Adipose tissue (tissue), 3 donors: ENCODE results near the gene TMEM74B. TPM values are rescaled to one million over a fixed set of nuclear protein-coding genes. Genes with fewer than 3 reads are reported as not detected.
"Not testable (repeated sequence)": the region's sequence is repeated elsewhere in the genome, so short reads cannot be mapped to it uniquely, and the experiment has no call there.

Experiments
- H3K27ac ChIP-seq: one replicate; pipeline ENCODE4 v1.5.1; 2013; ENCODE audit warnings: low read depth, low read length
- WGBS, 3 donors: extraction: QIAGEN DNeasy Blood & Tissue Kit; methylation state at CpG; one replicate each; pipeline ENCODE4 v1.1.7; 2013; 5-methylcytosine and 5-hydroxymethylcytosine counted together
- polyA plus RNA-seq, 3 donors: library from polyadenylated mRNA; stranded (reverse); fragments of 200-250 nt; gene quantifications; one replicate each; pipeline ENCODE4 v1.2.3, GENCODE V29; 2013
- donor health status: healthy with polysubstance abuse.
- donor health status: Bipolar disorder and iron deficiency.
- donor health status: healthy.

The TMEM74B gene
- 1 to 10 TPM in 2 of 3 donors, under 1 TPM in 1; 0.63 to 5.1 (median 1.8) TPM for polyA plus RNA-seq

DNA sequence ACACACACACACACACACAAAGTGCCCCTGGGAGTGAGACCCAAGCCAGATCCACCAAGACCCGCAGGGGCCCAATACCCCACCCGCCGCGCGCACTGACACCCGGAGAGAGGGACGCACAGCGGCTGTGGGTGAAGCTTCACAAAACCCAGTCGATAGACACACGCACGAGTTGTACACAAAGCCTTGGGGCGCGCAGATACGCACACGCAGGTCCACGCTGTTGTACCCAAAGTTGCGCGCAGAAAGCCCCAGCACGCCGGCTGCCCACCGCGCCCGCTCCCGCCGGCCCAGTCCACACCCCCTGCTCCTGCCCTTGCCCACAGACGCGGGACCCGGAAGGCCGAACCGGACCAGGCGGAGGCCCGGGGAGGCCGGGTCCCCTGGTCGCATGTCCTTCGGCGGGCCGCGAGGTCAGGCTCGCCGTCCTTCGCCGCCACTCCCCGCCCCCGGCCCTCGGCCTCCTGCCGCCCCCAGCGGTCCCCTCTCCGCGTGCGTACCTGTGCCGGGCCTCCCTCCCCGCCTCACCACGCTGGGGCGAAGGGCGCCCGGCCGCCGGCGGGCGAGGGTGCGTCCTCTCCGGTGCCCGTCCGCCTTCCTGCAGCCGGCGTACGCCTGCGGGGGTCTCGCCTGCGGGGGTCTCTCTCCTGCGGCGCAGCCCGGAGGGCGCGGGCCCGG lies at the start of gene TMEM74B:
Gene TMEM74B (minus strand): TSS at position 344 of the 678 bp plus-strand sequence. CDS start 1,180 bp downstream, outside the sequence.
- no peak within 1 kb of the TSS for H3K27ac ChIP-seq
- WGBS, 3 donors, result 1 to 3% (median 2%) methylated on average over 45 to 75 of the region's 76 CpGs

DNA sequence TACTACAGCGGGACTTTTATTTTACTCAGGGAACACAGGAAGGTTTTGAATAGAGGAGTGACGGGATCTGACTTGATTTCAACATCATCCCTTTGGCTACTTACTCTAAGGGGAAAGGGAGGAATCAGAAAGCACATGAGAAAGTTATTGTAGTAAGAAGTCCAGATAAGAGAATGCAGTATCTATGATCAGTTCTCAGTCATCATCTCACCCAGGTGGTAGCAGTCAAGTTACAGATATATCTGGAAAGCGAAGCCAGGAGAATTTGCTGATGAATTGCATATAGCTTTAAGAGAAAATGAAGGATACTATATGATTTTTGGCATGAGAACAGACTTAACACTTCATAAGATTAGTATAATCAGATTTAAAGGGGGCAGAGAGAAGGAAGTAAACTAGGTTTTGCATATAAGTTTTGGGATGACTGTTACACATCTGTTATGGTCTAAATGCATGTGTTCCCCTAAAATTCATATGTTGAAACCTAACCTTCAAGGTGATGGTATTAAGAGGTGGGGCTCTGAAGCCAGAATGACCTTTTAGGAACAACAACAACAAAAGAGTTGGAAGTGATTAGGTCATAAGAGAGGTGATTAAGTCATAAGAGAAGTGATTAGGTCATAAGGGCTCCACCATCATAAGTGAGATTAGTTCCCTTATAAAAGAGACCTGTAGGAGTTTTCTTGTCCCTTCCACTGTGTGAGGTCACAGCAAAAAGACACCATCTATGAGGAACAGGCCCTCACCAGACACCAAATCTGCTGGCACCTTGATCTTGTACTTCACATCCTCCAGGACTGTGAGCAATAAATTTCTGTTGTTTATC lies 47.7 kb upstream of the TMEM74B start:
- WGBS, 3 donors, result 82 to 89% (median 82%) methylated on average over 3 of the region's 3 CpGs
- no peak overlapping the region for H3K27ac ChIP-seq

DNA sequence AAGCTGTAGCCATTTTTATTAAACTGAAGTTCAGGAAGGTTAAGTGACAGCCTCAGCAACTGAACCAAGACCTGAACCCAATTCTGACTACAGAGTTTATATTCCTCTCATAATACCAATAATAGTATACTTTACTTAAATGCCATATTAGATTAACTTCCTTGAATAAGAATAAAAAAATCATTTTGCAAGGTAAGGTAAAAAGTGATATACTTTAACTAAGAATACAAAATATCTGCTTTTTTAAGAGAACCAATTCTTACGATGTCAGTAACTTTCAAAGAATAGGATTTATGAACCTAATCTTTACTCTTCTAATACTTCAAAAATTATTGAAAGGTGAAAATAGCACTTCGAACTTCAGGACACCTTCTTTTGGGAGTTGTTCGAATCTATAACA lies 44.8 kb upstream of the TMEM74B start:
- 80 to 86% (median 83%) methylated on average over 3 of the region's 3 CpGs for WGBS, 3 donors
- no peak overlapping the region for H3K27ac ChIP-seq

DNA sequence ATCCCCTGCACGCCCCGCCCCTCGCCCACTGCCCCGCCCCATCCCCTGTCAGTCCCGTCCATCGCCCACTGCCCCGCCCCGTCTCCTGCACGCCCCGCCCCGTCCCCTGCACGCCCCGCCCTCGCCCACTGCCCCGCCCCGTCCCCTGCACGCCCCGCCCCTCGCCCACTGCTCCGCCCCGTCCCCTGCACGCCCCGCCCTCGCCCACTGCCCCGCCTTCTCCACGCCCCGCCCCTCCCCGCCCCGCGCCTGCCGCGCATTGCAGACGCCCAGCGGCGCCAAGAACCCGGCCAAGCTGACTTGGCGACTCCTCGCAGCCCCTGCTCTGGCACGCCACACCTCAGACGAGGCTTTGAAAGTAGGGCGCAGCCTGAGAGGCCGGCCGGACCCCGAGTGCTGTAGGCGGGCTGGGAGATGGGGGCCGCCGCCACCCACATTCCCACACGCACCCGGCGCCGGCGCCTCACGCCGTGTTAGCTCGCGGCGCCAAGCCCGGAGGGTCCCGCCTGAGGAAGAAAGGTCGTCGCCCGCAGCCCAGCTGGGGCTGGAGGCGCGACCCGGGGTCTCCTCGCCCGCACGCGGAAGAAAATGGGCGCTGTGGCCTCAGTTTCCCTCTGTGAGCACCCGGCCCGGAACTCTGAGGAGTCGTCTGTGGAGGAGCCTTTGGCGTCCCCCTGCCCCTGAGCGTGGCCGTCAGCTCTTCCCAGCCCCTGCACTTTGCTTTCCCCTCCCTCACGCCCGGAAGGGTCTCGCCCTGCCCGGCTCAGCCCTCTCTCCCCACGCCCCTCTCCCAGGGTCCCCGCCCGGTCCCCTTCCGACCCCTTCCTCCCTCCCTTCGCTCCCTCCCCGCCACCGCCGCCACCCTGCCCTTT lies 41.2 kb upstream of the TMEM74B start, which contains the start of gene RAD21L1:
Gene RAD21L1 (plus strand): TSS at position 262 of the 872 bp plus-strand sequence. CDS start 2,410 bp downstream, outside the sequence.
- no peak within 1 kb of the TSS for H3K27ac ChIP-seq
- WGBS, 3 donors, result 0 to 2% (median 1%) methylated on average over 55 to 88 of the region's 88 CpGs

DNA sequence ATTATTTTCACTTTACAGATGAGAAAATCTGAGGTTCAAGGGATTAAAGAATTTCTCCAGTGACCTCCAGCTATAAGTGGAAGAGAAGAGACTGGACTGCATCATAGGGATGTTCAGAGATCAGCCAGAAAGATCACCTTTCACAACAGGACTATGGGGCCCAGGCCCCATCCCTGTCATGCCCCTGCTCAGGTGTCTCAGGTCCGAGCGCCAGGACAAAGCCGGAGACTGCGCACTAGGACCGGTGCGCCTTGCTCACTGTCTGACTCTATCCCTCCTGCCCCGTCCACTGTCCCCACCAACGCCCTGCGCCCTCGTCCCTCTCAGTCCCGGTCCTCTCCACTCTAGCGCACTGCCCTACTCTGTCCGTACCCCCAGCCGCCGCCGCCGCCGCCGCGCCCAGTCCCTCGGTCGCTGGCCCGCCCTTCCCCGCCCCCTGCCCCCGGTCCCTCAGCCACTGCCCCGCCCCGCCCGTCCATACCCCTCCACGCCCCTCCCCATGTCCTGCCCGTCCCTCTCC lies 40.5 kb upstream of the TMEM74B start:
- 3% methylated on average over 16 to 30 of the region's 30 CpGs for WGBS, 3 donors
- H3K27ac ChIP-seq, result no peak overlapping the region

DNA sequence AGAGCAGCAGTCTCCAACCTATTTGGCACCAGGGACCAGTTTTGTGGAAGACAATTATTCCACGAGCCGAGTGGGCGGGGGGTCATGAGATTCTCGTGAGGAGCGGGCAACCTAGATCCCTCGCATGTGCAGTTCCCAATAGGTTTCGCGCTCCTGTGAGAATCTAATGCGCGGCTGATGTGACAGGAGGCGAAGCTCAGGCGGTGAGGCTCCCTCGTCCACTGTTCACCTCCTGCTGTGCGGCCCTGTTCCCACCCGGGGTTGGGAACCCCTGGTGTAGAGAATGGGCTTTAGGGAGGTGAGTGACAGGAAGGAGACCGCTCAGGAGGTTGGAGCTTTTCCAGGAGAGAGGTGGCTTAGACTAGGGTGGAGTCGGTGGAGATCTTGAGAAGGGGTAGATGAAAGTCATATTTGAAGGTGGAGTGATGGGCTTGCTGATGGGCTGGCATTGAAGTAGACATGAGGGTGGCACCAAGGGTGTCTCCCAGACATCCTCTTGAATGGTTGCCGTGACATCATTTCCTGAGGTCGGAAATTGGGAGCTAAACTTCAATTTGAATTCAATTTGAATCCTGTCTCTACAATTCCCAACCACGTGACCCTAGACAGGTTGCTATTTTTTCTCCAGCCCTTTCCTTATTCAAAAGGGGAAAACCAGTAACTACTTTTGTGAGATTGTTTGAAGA lies 39.6 kb upstream of the TMEM74B start:
- WGBS, 3 donors, result 79 to 81% (median 80%) methylated on average over 20 of the region's 20 CpGs
- H3K27ac ChIP-seq, result no peak overlapping the region

DNA sequence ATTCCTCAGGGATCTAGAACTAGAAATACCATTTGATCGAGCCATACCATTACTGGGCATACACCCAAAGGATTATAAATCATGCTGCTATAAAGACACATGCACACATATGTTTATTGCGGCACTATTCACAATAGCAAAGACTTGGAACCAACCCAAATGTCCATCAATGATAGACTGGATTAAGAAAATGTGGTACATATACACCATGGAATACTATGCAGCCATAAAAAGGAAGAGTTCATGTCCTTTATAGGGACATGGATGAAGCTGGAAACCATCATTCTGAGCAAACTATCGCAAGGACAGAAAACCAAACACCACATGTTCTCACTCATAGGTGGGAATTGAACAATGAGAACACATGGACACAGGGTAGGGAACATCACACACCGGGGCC lies 38.0 kb upstream of the TMEM74B start:
- 82 to 97% (median 92%) methylated on average over 4 of the region's 4 CpGs for WGBS, 3 donors
- H3K27ac ChIP-seq, result not testable (repeated sequence)

DNA sequence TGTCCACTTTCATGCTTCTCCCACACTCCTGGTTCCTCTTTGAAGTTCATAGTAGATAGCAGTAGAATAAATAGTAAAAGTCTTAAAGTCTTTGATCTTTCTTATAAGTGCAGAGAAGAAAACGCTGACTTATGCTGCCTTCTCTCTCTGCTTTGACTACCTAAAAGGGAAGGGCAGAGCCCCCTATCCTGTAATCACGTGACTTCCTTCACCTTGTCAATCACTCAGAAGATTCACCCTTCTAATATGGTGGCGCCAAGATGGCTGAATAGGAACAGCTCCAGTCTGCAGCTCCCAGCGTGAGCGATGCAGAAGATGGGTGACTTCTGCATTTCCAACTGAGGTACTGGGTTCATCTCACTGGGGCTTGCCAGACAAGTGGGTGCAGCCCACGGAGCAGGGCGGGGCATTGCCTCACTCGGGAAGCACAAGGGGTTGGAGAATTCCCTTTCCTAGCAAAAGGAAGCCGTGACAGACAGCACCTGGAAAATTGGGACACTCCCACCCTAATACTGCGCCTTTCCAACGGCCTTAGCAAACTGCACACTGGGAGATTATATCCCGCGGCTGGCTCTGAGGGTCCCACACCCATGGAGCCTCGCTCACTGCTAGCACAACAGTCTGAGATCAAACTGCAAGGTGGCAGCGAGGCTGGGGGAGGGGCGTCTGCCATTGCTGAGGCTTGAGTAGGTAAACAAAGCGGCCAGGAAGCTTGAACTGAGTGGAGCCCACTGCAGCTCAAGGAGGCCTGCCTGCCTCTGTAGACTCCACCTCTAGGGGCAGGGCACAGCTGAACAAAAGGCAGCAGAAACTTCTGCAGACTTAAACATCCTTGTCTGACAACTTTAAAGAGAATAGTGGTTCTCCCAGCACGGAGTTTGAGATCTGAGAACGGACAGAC lies 32.0 kb upstream of the TMEM74B start:
- 63 to 81% (median 78%) methylated on average over 19 of the region's 19 CpGs for WGBS, 3 donors

DNA sequence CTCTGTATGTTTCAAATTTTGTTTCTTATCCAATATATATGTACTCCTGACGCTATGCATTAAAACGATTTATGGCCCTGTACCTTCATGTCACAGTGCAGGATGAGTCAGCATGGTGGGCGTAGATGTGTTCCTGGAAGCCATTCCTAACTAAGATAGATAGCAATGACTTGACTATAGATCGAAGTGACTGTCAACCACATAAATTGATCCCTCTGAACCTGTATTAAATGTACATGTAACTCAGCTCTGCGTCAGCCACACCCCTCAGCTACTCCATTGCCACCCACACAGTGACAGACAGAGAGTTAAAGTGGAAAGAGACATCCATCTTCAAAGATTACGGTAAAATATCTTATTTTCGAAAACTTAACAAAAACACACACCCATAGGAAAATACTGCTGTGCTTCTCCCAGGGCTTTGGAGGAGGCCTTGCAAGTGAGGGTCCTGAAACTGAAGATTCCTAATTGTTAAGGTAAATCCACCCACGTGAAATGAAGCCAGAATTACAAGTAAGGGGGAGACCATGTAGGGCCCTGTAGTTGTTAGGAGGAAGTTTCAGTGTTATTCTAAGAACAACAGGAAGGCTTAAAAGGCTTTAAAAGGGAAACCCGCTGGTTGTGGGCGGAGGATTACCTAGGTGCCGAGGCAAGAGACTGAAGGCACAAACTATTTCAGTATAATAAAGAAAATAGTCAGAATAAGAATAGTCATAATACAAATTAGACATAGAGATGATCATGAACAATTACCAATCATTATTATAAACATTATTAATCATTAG lies 30.8 kb upstream of the TMEM74B start:
- 60 to 67% (median 66%) methylated on average over 11 of the region's 11 CpGs for WGBS, 3 donors
- no peak overlapping the region for H3K27ac ChIP-seq

More for the DNA sequence above, 32.0 kb upstream of the TMEM74B start:
- H3K27ac ChIP-seq, result not testable (repeated sequence)

DNA sequence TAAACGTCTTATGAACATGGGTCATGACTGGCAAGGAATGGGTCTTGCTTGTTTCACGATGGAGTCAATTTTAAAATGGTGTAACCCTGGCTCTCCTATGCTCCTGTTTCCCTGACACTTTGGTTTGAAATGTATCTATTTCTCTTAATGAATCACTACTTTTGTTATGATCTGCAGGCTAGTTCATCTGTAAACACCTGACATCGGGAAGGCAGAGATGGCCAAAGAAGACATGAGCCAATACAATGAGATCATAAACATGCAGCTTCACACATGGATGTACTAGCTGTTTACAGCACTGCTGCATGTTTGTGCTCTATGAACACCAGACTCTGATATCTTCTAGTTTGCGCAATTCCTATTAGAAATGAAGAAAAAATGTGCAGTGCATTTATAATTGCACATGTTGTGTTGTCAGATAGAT lies 30.1 kb upstream of the TMEM74B start:
- 70 to 82% (median 78%) methylated on average over 4 of the region's 4 CpGs for WGBS, 3 donors

DNA sequence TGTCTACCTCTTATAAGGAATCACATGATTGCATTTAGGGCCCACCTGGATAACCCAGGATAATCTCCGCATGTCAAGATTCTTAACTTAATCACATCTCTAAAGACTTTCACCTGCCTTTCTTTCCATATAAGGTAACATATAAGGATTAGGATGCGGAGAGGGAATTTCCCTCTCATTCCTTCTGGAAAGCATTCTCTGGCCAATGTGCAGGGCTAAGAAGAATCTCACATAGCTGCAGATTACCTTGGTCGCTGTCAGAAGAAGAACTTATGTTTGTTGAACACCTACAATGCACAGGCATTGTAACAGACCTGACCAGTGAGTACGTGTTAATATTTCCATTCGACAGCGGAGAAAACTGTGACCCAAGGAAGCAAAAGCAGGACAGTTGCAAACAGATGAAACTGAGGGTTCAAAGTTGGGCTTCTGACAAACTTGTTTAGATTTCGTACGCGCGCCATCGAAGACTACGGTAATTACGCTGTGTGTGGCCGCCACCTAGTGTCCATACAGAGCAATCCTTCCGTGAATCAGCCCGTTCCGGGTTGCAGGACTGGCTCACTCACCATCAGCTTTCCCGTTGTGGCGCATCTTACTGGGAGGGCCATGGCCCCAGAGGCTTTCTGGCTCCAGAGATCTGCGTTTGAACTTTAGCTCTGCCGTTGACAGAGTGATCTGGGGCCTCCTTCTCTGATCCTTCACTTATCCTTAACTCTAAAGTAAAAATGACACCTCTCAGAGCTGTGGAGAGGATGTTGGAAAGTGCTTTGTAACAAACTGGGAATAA lies 28.0 kb upstream of the TMEM74B start:
- WGBS, 3 donors, result 12 to 14% (median 14%) methylated on average over 21 of the region's 21 CpGs

More for the DNA sequence above, 30.1 kb upstream of the TMEM74B start:
- H3K27ac ChIP-seq, result no peak overlapping the region

DNA sequence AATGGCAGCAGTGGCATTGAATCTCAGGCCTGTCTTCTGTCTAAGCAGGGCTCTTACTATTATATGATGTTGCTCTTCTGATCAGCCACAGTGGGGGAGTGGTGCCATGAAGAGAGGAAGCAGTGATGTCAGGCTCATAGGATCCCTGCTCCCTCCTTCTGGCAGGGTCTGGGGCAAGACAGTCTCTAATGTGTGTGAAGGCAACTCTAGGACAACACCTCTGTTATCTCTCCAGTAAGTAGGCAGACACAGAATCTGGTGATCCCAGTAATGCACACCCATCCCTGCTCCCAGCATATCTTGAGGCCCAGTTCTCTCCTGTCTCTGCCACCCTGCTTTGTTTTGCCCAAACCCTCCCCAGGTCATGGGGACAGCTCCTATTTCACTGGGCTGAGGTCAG lies 27.2 kb upstream of the TMEM74B start:
- no peak overlapping the region for H3K27ac ChIP-seq

More for the DNA sequence above, 28.0 kb upstream of the TMEM74B start:
- no peak overlapping the region for H3K27ac ChIP-seq

DNA sequence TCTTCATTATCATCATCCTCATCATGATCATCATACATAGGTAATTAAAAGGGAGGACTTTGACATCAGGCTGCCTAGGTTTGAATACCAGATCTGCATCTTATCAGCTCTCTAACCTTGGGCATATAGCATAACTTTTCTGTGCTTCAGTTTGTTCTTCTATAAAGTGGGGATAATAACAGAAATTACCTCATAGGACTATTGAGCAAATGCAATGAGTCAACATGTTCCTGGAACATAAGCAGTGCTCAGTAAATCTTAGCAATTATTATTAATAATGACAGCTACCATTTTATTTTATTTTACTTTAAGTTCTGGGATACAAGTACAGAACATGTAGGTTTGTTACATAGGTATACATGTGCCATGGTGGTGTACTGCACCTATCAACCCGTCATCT lies 25.7 kb upstream of the TMEM74B start:
- no peak overlapping the region for H3K27ac ChIP-seq
- 92 to 100% (median 98%) methylated on average over 1 of the region's 1 CpG for WGBS, 3 donors

DNA sequence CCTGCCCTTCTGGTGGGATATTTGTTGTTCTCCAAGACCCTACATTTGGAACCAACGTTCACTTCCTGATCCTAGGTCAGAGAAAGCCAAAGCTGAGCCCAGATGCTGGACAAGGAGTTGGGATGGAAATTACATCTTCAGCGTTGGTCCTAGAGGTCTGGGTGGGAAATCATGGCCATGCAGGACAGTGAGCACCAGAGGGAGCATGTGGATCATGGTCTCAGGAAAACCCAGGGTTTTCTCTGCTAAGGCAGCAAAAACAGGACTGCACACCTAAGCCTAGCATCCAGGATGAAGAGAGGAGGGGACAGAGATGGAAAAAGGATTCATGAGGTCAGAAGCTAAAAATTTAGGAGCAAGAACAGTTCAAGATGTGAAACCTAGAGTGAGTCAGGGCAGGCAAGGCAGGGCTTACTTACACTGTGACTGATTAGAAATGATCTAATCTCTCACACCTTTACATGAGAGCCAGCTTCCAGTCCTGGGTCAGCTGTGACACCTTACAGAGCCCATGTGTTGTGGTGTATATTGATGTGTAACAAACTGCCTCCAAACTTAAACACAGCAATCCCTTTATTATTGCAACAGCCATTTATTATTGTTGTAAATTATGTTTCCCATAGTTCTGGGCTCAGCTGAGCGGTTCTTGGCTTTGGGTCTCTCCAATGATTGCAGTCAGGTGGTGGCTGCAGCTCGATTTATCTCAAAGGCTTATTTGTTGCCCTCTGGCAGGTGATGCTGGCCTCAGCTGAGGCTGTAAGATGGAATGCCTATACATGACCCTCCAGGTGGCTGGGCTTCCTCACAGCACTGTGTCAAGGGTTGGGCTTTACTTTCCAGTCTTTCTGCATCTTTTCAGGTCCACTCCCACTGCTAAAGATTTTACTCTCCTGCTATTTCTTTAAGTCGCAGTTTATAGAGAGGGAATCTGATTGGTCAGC lies 24.9 kb upstream of the TMEM74B start:
- 43 to 63% (median 55%) methylated on average over 5 of the region's 5 CpGs for WGBS, 3 donors
- H3K27ac ChIP-seq, result no peak overlapping the region
